DOHH2 (cell line): ENCODE measurements around the gene PRRC2B.

Source experiments
- EZH2phosphoT487 ChIP-seq: fragments of 200-600 bp; sonication (generic); IDR thresholded peaks from 2 replicates; pipeline ENCODE4 v1.6.1; 2017; ENCODE audit warnings: borderline replicate concordance, mild to moderate bottlenecking, antibody characterized with exemption, low read length, moderate library complexity, mixed read lengths
- TF ChIP-seq, protein P1 (sequence below): fragments of 200-600 bp; sonication (generic); IDR thresholded peaks from one replicate; pipeline ENCODE4 v1.5.1; 2014; ENCODE audit warnings: antibody characterized with exemption, mild to moderate bottlenecking, low read depth, low read length; ENCODE audit not compliant: poor library complexity, severe bottlenecking

DNA sequence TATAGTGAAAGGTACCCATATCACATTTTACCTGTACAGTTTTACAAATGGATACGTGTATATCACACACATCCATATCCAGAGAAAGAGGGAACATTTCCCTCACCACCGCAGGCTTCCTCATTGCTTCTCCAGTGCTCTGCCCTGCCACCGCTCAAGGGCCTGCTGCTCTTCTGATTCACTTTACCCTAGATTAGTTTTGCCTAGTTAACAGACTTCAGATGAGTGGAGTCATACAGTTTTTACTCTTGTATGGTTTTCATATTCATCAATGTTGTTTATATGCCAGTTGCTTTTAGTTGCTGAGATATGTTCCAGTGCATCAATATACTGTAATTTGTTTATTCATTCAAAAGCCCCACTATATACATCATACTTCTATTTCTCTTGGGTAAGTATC, 54.9 kb downstream of the PRRC2B start:
- TF ChIP-seq, protein P1, sequence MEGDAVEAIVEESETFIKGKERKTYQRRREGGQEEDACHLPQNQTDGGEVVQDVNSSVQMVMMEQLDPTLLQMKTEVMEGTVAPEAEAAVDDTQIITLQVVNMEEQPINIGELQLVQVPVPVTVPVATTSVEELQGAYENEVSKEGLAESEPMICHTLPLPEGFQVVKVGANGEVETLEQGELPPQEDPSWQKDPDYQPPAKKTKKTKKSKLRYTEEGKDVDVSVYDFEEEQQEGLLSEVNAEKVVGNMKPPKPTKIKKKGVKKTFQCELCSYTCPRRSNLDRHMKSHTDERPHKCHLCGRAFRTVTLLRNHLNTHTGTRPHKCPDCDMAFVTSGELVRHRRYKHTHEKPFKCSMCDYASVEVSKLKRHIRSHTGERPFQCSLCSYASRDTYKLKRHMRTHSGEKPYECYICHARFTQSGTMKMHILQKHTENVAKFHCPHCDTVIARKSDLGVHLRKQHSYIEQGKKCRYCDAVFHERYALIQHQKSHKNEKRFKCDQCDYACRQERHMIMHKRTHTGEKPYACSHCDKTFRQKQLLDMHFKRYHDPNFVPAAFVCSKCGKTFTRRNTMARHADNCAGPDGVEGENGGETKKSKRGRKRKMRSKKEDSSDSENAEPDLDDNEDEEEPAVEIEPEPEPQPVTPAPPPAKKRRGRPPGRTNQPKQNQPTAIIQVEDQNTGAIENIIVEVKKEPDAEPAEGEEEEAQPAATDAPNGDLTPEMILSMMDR, result no peak
- TF ChIP-seq EZH2phosphoT487, result no peak
